Epithelial cell of esophagus (primary cell): ENCODE results near the gene PSMB7.
A peak's percentile ranks its signal among the peaks of the same experiment; 100 is the strongest.

Experiments used
- DNase-seq: peaks from one replicate; pipeline ENCODE4 v3.0.0; 2010; ENCODE audit warnings: low read depth
- H3K4me3 ChIP-seq: 2 replicates; pipeline ENCODE4 v1.5.1; 2011; ENCODE audit warnings: mild to moderate bottlenecking, low read length, control low read depth
- CTCF ChIP-seq: IDR thresholded peaks from 2 replicates; pipeline ENCODE4 v1.5.1; 2011; ENCODE audit warnings: low read depth, mild to moderate bottlenecking, low read length, control low read depth, inconsistent platforms; ENCODE audit not compliant: insufficient read depth; ENCODE audit errors: missing control alignments

PSMB7 gene

GRCh38 chr9:124309667-124310084 is 105.6 kb downstream of the PSMB7 start:
- no peak for TF ChIP-seq CTCF
- peak; percentile 95 for DNase-seq
- no peak overlapping the region for H3K4me3 ChIP-seq

GRCh38 chr9:124308606-124309491 is 106.4 kb downstream of the PSMB7 start:
- no peak for DNase-seq
- no peak overlapping the region for H3K4me3 ChIP-seq
- TF ChIP-seq CTCF: no peak

- H3K4me3 ChIP-seq: no peak overlapping the region
- DNase-seq: no peak
- no peak for TF ChIP-seq CTCF
Measured at GRCh38 chr9:124307379-124308030, 107.7 kb downstream of the PSMB7 start.

DNA sequence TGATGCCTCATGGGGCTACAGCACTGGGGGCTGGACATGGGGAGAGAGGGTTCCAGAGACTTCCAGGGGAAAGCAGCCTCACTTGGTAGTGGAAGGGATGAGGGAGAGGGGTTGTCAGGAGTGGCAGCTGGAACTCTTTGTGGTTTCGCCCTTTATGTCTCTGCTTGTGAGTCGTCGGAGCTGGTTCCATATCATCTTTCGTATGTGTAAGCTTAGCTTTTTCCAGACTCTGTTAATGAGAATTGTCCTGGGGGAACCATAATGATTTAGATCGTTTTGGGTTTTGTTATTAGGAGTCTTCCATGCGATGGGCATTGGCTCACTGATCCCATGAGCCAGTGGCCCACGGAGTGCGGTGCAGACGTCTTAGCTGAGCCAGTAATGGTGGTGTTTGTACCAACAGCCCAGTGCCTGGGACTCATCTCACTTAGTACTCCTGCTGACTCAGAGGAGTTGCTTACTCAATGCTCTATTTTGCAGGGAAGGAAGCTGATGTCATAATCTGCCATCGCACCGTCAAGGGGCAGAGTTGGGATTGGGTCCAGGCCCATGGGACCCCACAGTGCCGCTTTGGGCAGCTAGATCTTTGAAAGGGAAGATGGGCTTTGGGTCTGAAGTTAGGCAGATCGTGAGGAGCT is 109.0 kb downstream of the PSMB7 start:
- H3K4me3 ChIP-seq: no peak overlapping the region

GRCh38 chr9:124304285-124304684 is 111.0 kb downstream of the PSMB7 start:
- no peak overlapping the region for H3K4me3 ChIP-seq
- DNase-seq: no peak
- no peak for TF ChIP-seq CTCF

More for the DNA sequence above, 109.0 kb downstream of the PSMB7 start:
- no peak for TF ChIP-seq CTCF
- peak; percentile 86 for DNase-seq

- no peak for TF ChIP-seq CTCF
- DNase-seq: no peak
- no peak overlapping the region for H3K4me3 ChIP-seq
Measured at GRCh38 chr9:124303762-124304161, 111.5 kb downstream of the PSMB7 start.
